AG09319 (cell line): ENCODE results near the gene CDH22.

Experiments
- DNase-seq: peaks from one replicate; pipeline ENCODE4 v3.0.0-alpha.2; 2010; ENCODE audit warnings: low read depth; ENCODE audit errors: extremely low read depth
- TF ChIP-seq, protein P1 (sequence below): IDR thresholded peaks from 2 replicates; pipeline ENCODE4 v1.5.1; 2011; ENCODE audit warnings: low read depth, mild to moderate bottlenecking, inconsistent platforms, low read length, moderate library complexity

The CDH22 gene

DNA sequence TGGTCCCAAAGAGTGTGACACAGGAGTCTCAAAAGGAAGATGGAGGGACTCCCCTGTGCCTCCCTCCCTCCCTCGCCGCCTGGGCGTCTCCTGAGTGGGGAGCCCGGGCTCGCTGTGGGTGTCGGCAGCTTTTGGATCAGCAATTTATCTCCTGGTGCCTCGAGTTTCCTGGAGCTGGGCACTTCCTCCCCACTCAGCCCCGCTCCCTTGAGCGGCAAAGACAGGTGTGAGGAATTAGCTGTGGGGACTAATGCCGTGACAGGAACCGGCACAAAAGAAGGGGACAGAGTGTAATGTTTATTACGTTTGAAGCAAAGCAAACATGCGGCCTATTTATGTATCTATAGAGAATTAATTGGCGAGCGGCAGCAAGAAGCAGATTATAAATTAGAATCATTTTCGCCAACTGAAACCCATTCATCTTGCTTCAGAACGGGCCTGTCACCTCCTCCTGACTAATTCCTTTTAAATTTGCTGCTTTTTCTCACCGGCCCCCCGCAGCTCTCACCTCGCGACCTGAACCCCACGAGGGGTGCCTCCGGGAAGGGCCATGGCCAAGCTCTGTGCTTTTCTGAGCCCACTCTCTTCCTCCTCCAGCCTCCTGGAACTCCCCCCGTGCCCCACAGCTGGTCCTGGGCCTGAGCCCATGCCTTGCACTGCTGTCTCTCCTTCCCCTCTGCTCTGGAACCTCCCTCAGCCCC is 8.8 kb upstream of the CDH22 start:
- no peak for DNase-seq
- TF ChIP-seq, protein P1, sequence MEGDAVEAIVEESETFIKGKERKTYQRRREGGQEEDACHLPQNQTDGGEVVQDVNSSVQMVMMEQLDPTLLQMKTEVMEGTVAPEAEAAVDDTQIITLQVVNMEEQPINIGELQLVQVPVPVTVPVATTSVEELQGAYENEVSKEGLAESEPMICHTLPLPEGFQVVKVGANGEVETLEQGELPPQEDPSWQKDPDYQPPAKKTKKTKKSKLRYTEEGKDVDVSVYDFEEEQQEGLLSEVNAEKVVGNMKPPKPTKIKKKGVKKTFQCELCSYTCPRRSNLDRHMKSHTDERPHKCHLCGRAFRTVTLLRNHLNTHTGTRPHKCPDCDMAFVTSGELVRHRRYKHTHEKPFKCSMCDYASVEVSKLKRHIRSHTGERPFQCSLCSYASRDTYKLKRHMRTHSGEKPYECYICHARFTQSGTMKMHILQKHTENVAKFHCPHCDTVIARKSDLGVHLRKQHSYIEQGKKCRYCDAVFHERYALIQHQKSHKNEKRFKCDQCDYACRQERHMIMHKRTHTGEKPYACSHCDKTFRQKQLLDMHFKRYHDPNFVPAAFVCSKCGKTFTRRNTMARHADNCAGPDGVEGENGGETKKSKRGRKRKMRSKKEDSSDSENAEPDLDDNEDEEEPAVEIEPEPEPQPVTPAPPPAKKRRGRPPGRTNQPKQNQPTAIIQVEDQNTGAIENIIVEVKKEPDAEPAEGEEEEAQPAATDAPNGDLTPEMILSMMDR, result no peak

DNA sequence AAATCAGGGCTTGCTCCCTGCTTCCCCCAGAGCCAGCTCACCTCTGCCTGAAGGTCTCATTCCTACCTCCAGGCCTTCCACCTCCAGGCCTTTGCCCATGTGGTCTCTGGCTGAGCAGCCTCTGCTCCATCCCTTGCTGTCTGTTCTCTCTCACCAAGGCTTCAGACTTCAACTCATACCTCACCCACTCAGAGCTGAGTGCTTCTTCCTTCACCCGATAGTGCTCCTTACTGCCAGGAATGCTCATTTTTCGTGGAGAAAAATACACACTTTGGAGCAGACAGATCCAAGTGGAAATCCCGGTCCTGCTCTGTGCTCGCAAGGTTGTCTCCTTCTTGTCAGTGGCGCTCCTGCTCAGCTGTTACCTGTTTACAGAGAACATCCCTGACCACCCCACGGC is 7.0 kb upstream of the CDH22 start:
- DNase-seq, result no peak

GRCh38 chr20:46312945-46313861 is 4.9 kb upstream of the CDH22 start:
- TF ChIP-seq, protein P1, result no peak
- no peak for DNase-seq

More for the DNA sequence above, 7.0 kb upstream of the CDH22 start:
- TF ChIP-seq, protein P1, result no peak

GRCh38 chr20:46312075-46312944 is 4.0 kb upstream of the CDH22 start:
- TF ChIP-seq, protein P1, result no peak
- DNase-seq, result no peak

- TF ChIP-seq, protein P1, result no peak
- DNase-seq, result no peak
These were observed 3.4 kb upstream of the CDH22 start for GRCh38 chr20:46311719-46312074.

- TF ChIP-seq, protein P1, result no peak
- no peak for DNase-seq
These were observed 2.8 kb upstream of the CDH22 start for GRCh38 chr20:46311039-46311650.
